B cell (primary cell): ENCODE data around the gene HAGHL. TPM values are rescaled to one million over a fixed set of nuclear protein-coding genes. Genes with fewer than 3 reads are reported as not detected.
A peak's percentile ranks its signal among the peaks of the same experiment; 100 is the strongest.

Experiments
- ATAC-seq: fragments of 200-7000 bp; cut with Tn5 transposase; one replicate; pipeline ENCODE4 v1.10.0; 2021; ENCODE audit warnings: low read depth, mild to moderate bottlenecking, moderate number of reproducible peaks, moderate library complexity
- CTCF ChIA-PET: fragments of 350-600 bp; sonication (Branson Sonifier 250); formaldehyde crosslinking; loops from one replicate; lab custom pipeline; 2021; ENCODE audit warnings: antibody characterized with exemption, inconsistent platforms; lab: Charles Lee
- POLR2A ChIA-PET: fragments of 350-600 bp; sonication (Branson Sonifier 250); formaldehyde crosslinking; loops from one replicate; lab custom pipeline; 2021; ENCODE audit warnings: antibody characterized with exemption; lab: Charles Lee
- DNase-seq: peaks from one replicate; pipeline ENCODE4 v3.0.0; 2013
- H2AFZ ChIP-seq: 2 replicates; pipeline ENCODE4 v1.6.1; 2012; ENCODE audit warnings: mild to moderate bottlenecking, low read depth, low read length; ENCODE audit not compliant: insufficient read depth, poor library complexity, severe bottlenecking
- H3K27ac ChIP-seq, 2 donors: 1 replicate in 1 of 2; 2 replicates in 1 of 2; pipeline ENCODE4 v1.5.1; 2012 to 2013; ENCODE audit warnings: low read length in 2 of 2, mild to moderate bottlenecking in 2 of 2, moderate library complexity in 1 of 2
- H3K27me3 ChIP-seq, 4 experiments: fragments of 200-600 bp in 1 of 4; sonication (generic) in 1 of 4; replicated peaks in 1 of 4; 1 replicate in 2 of 4; 2 replicates in 2 of 4; pipeline versions ENCODE4 v1.6.1 to v1.7.0; 2013 to 2016; ENCODE audit warnings: low read length in 3 of 4, mild to moderate bottlenecking in 2 of 4, mixed read lengths in 1 of 4, moderate library complexity in 1 of 4; ENCODE audit not compliant: insufficient read depth in 4 of 4, control insufficient read depth in 3 of 4; ENCODE audit errors: control extremely low read depth in 1 of 4
- H3K36me3 ChIP-seq, 2 experiments: replicated peaks in 1 of 2; 1 replicate in 1 of 2; 2 replicates in 1 of 2; pipeline versions ENCODE4 v1.6.1 to v1.7.1; 2013; ENCODE audit warnings: low read length in 1 of 2; ENCODE audit not compliant: insufficient read depth in 2 of 2, control insufficient read depth in 1 of 2; ENCODE audit errors: control extremely low read depth in 1 of 2, extremely low read depth in 1 of 2
- H3K4me1 ChIP-seq, 2 donors: fragments of 200-600 bp in 1 of 2; sonication (generic) in 1 of 2; 1 replicate in 1 of 2; 2 replicates in 1 of 2; pipeline versions ENCODE4 v1.5.1 to v1.6.1; 2013 to 2017; ENCODE audit warnings: low read length in 2 of 2; ENCODE audit not compliant: control insufficient read depth in 2 of 2, insufficient read depth in 2 of 2
- H3K4me2 ChIP-seq: replicated peaks from 2 replicates; pipeline ENCODE3; 2012; ENCODE audit warnings: mild to moderate bottlenecking, low read depth, low read length; ENCODE audit not compliant: poor library complexity, severe bottlenecking
- H3K4me3 ChIP-seq, 5 experiments: fragments of 200-600 bp in 1 of 5; sonication (generic) in 1 of 5; 1 replicate in 3 of 5; 2 replicates in 2 of 5; pipeline versions ENCODE4 v1.5.1 to v1.7.0; 2011 to 2016; ENCODE audit warnings: low read length in 4 of 5, mild to moderate bottlenecking in 4 of 5, low read depth in 2 of 5, control low read depth in 1 of 5, moderate library complexity in 1 of 5; ENCODE audit not compliant: insufficient read depth in 1 of 5; ENCODE audit errors: control extremely low read depth in 1 of 5, extremely low read depth in 1 of 5
- H3K79me2 ChIP-seq: fragments of 200-600 bp; sonication (generic); one replicate; pipeline ENCODE4 v1.6.0; 2016; ENCODE audit warnings: low read length; ENCODE audit not compliant: control insufficient read depth, insufficient read depth
- H3K9ac ChIP-seq: fragments of 200-600 bp; sonication (generic); 2 replicates; pipeline ENCODE4 v1.6.1; 2017; ENCODE audit warnings: mild to moderate bottlenecking, low read length, moderate library complexity
- H3K9me3 ChIP-seq, 3 donors: one replicate each; pipeline versions ENCODE4 v1.6.1 to v1.7.1; 2013; ENCODE audit warnings: low read length in 2 of 3; ENCODE audit not compliant: control insufficient read depth in 2 of 3, insufficient read depth in 1 of 3; ENCODE audit errors: control extremely low read depth in 1 of 3
- H4K20me1 ChIP-seq: 2 replicates; pipeline ENCODE4 v1.6.0; 2012; ENCODE audit warnings: mild to moderate bottlenecking, low read length; ENCODE audit not compliant: insufficient read depth, control insufficient read depth, poor library complexity, severe bottlenecking
- H3K27ac Mint-ChIP-seq: one replicate; pipeline ENCODE4 v1.8.0; 2021; ENCODE audit warnings: mixed read lengths
- H3K27me3 Mint-ChIP-seq: one replicate; pipeline ENCODE4 v1.8.0; 2021; ENCODE audit warnings: mixed read lengths
- H3K4me1 Mint-ChIP-seq: one replicate; pipeline ENCODE4 v1.8.0; 2021; ENCODE audit warnings: mixed read lengths
- H3K4me3 Mint-ChIP-seq: one replicate; pipeline ENCODE4 v1.8.0; 2021; ENCODE audit warnings: mixed read lengths
- H3K9me3 Mint-ChIP-seq: one replicate; pipeline ENCODE4 v1.8.0; 2022; ENCODE audit warnings: mixed read lengths; ENCODE audit not compliant: insufficient read depth
- EZH2 ChIP-seq: IDR thresholded peaks from 2 replicates; pipeline ENCODE4 v1.6.1; 2012; ENCODE audit warnings: borderline replicate concordance, low read depth, mild to moderate bottlenecking, moderate library complexity, low read length; ENCODE audit not compliant: insufficient read depth, poor library complexity, severe bottlenecking
- WGBS: methylation state at CpG from one replicate; pipeline ENCODE4 v1.1.5; 2013; ENCODE audit warnings: missing lambda C conversion rate; ENCODE audit not compliant: insufficient coverage; 5-methylcytosine and 5-hydroxymethylcytosine counted together
- intact Hi-C: fragments of 100-400 bp; cut with micrococcal nuclease; formaldehyde crosslinking; loops from one replicate; pipeline ENCODE4 v1.10.0; 2022
- polyA plus RNA-seq: library from polyadenylated mRNA; depleted of rRNA; stranded (reverse); fragments of >200 nt; gene quantifications from 2 replicates; pipeline ENCODE4 v1.2.3, GENCODE V29; 2012
- total RNA-seq, 2 donors: library from RNA; stranded (reverse); fragments of 120-200 nt in 1 of 2; gene quantifications; 1 replicate in 1 of 2; 2 replicates in 1 of 2; pipeline versions ENCODE4 v1.2.3 to v1.2.4, GENCODE V29; 2013 to 2022
- TF ChIP-seq, protein P1 (sequence below): fragments of 200-600 bp; IDR thresholded peaks from one replicate; pipeline ENCODE4 v1.8.0; 2022; ENCODE audit warnings: antibody characterized with exemption, mild to moderate bottlenecking

Gene HAGHL
- total and polyA plus RNA-seq, 2 donors (not counting 1 experiment from before 2014, with no cell fraction given) = 32.3 to 87.1 TPM

DNA sequence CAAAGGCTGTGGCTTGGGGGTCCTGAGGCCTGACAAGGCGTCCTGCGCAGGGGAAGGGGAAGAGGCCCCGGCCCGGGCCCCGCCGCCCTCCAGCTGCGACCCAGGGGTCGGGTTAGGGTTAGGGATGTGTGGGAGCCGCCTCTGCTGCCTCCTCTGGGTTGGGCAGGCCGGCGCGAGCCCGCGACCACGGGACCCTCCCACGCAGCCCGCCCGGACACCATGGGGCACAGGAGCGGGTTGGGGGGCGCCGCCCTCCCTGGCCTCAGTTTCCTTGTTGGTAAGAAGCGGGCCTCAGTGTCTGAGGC is 13.5 kb downstream of the HAGHL start:
- peak overlapping the region; percentile 97 for H3K9ac ChIP-seq
- H2AFZ ChIP-seq = peak overlapping the region; percentile 90
- DNase-seq (no peak), ATAC-seq (peak; percentile 4)
- no peaks in the 10 kb centered on the region for H3K27me3 Mint-ChIP-seq
- no peaks in the 10 kb centered on the region for H3K9me3 ChIP-seq
- peaks cover 9% of the 10 kb centered on the region for H4K20me1 ChIP-seq
- no peaks in the 10 kb centered on the region for H3K9me3 Mint-ChIP-seq
- no peaks in the 10 kb centered on the region for H3K27me3 ChIP-seq
- H3K4me2 ChIP-seq = peak overlapping the region; percentile 99
- POLR2A ChIA-PET = interaction anchor here (1.0 to 2.0 kb wide), 3 partner anchors 12 to 48 kb away, joined by 3 to 11 read pairs (median 4); partner anchors contain the start of genes CHTF18 and RPUSD1
- peak overlapping the region; percentile 82 for H3K4me3 Mint-ChIP-seq
- peaks cover 18% of the 10 kb centered on the region for H3K4me1 Mint-ChIP-seq
- H3K27ac ChIP-seq = peak overlapping the region; percentile 86 to 94
- TF ChIP-seq, protein P1, sequence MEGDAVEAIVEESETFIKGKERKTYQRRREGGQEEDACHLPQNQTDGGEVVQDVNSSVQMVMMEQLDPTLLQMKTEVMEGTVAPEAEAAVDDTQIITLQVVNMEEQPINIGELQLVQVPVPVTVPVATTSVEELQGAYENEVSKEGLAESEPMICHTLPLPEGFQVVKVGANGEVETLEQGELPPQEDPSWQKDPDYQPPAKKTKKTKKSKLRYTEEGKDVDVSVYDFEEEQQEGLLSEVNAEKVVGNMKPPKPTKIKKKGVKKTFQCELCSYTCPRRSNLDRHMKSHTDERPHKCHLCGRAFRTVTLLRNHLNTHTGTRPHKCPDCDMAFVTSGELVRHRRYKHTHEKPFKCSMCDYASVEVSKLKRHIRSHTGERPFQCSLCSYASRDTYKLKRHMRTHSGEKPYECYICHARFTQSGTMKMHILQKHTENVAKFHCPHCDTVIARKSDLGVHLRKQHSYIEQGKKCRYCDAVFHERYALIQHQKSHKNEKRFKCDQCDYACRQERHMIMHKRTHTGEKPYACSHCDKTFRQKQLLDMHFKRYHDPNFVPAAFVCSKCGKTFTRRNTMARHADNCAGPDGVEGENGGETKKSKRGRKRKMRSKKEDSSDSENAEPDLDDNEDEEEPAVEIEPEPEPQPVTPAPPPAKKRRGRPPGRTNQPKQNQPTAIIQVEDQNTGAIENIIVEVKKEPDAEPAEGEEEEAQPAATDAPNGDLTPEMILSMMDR = no peak
- no peak for TF ChIP-seq EZH2
- intact Hi-C loops = loop anchor here (2.0 kb wide), 1 partner anchor 56 kb away; the partner anchor contains the start of gene JMJD8
- 0% methylated on average over 22 of the region's 22 CpGs for WGBS
- H3K79me2 ChIP-seq = peaks cover 16% of the 10 kb centered on the region
- CTCF ChIA-PET = interaction anchor here (1.0 to 5.9 kb wide), 11 partner anchors 8 to 62 kb away, joined by 3 to 31 read pairs (median 3); partner anchors contain the start of genes ANTKMT, HAGHL and METRN
- H3K4me1 ChIP-seq = peaks cover 20 to 36% of the 10 kb centered on the region in 2 donors
- peak overlapping the region; percentile 83 for H3K27ac Mint-ChIP-seq
- peaks cover 0 to 16% of the 10 kb centered on the region in 2 experiments for H3K36me3 ChIP-seq
- peak overlapping the region; percentile 18 to 94 (median 81) for H3K4me3 ChIP-seq
